Adrenal gland (tissue), 19 donors: ENCODE measurements around the gene TGFBR1. TPM values are rescaled to one million over a fixed set of nuclear protein-coding genes. Genes with fewer than 3 reads are reported as not detected.

ENCODE experiments used
- DNase-seq, 7 donors: peaks; one replicate each; pipeline ENCODE4 v3.0.0-alpha.2; 2019 to 2020
- H3K27ac ChIP-seq, 5 donors: fragments of 200-600 bp; sonication (generic) in 4 of 5; 1 replicate in 3 of 5; 2 replicates in 2 of 5; pipeline versions ENCODE4 v1.5.1 to v1.8.0; 2016 to 2020; ENCODE audit warnings: mild to moderate bottlenecking in 1 of 5
- H3K27me3 ChIP-seq: fragments of 200-600 bp; 2 replicates; pipeline ENCODE4 v1.8.0; 2021
- H3K36me3 ChIP-seq, 2 donors: fragments of 200-600 bp; replicated peaks in 1 of 2; 1 replicate in 1 of 2; 2 replicates in 1 of 2; pipeline versions ENCODE4 v1.5.1 to v1.8.0; 2018 to 2022
- H3K4me1 ChIP-seq, 2 donors: fragments of 200-600 bp; replicated peaks in 1 of 2; 1 replicate in 1 of 2; 2 replicates in 1 of 2; pipeline versions ENCODE4 v1.5.1 to v1.8.0; 2018 to 2021
- H3K4me3 ChIP-seq, 4 donors: fragments of 200-600 bp; sonication (generic) in 3 of 4; one replicate each; pipeline ENCODE4 v1.5.1; 2016 to 2018
- H3K9me3 ChIP-seq, 3 donors: fragments of 200-600 bp; sonication (generic) in 1 of 3; replicated peaks in 1 of 3; 1 replicate in 2 of 3; 2 replicates in 1 of 3; pipeline versions ENCODE4 v1.5.1 to v1.8.0; 2016 to 2021
- POLR2A ChIP-seq, 2 donors: fragments of 450-650 bp; IDR thresholded peaks; one replicate each; pipeline ENCODE4 v1.6.1; 2017; ENCODE audit warnings: antibody characterized with exemption in 2 of 2, mild to moderate bottlenecking in 2 of 2, moderate library complexity in 1 of 2
- WGBS, 4 donors: extraction: QIAGEN DNeasy Blood & Tissue Kit in 2 of 4; methylation state at CpG; one replicate each; pipeline versions ENCODE4 v1.1.5 to v1.1.7; 2013 to 2017; 5-methylcytosine and 5-hydroxymethylcytosine counted together
- intact Hi-C, 2 donors: fragments of 100-400 bp; cut with DNase I; formaldehyde crosslinking; loops; one replicate each; pipeline versions ENCODE4 v1.14.1 to v1.15.0; 2022 to 2023
- long read RNA-seq, 10 donors: library from polyadenylated mRNA in 3 of 10; unstranded in 2 of 10; stranded (forward) in 1 of 10; transcript quantifications; one replicate each; pipeline ENCODE4 v2.0.0 and lab custom pipeline, GENCODE V29; 2021 to 2026
- polyA plus RNA-seq, 3 donors: library from polyadenylated mRNA; stranded (reverse); fragments of 200-250 nt in 2 of 3; fragments of 350-450 nt in 1 of 3; fragmentation: Illumina TruSeq in 1 of 3; extraction: RNeasy Lipid Tissue Mini Kit (QIAGEN cat#74804) in 1 of 3; gene quantifications; one replicate each; pipeline ENCODE4 v1.2.3, GENCODE V29; 2013 to 2014
- total RNA-seq, 9 donors: library from RNA; depleted of rRNA in 4 of 9; stranded (reverse); fragments of >200 nt in 4 of 9; fragments of 120-200 nt in 1 of 9; fragmentation: NEBNext Ultra II Directional in 1 of 9; extraction: Animal tissue kit (Norgen Biotek cat#: 25700) in 1 of 9; gene quantifications; one replicate each; pipeline versions ENCODE4 v1.1.0 to v1.2.4, GENCODE V29; 2013 to 2023
- TF ChIP-seq, protein P1 (sequence below), 6 experiments: fragments of 450-650 bp in 4 of 6; fragments of 200-600 bp in 2 of 6; sonication (generic) in 1 of 6; IDR thresholded peaks; 1 replicate in 5 of 6; 2 replicates in 1 of 6; pipeline versions ENCODE4 v1.5.1 to v1.8.0; 2016 to 2021; ENCODE audit warnings: antibody characterized with exemption in 6 of 6, mild to moderate bottlenecking in 2 of 6, moderate library complexity in 1 of 6
- donor health status: healthy with polysubstance abuse.
- donor health status: Bipolar disorder and iron deficiency.
- donor health status: DM: yes; HTN: yes; CAD: no.
- donor health status: DM: no; HTN: no; CAD: no.
- donor health status: DM: no; HTN: no; CAD: no.
- donor health status: DM: yes; HTN: yes; CAD: no.

The TGFBR1 gene
- total RNA-seq (10 to 100 TPM in 8 of 9 donors, 1 to 10 TPM in 1; 7.7 to 38.5 (median 29.1) TPM), polyA plus RNA-seq (10 to 100 TPM in 1 of 3 donors, 1 to 10 TPM in 2; 5.5 to 14.2 (median 8.5) TPM)
- long read RNA-seq, donor 1, full-length matches to known transcripts = 5 of 5 reads
- long read RNA-seq, donor 1, partial matches to known transcripts = 0 of 5 reads
- long read RNA-seq, donor 1, other reads (novel, unspliced or antisense) = 0 of 5 reads
- long read RNA-seq, donor 2, full-length matches to known transcripts = 2 of 2 reads
- long read RNA-seq, donor 2, partial matches to known transcripts = 0 of 2 reads
- long read RNA-seq, donor 2, other reads (novel, unspliced or antisense) = 0 of 2 reads
- long read RNA-seq, donor 3, full-length matches to known transcripts = 1 of 1 reads
- long read RNA-seq, donor 3, partial matches to known transcripts = 0 of 1 reads
- long read RNA-seq, donor 3, other reads (novel, unspliced or antisense) = 0 of 1 reads
- long read RNA-seq, donor 4 = 0 reads
- long read RNA-seq, donor 5, full-length matches to known transcripts = 21 of 32 reads
- long read RNA-seq, donor 5, partial matches to known transcripts = 4 of 32 reads
- long read RNA-seq, donor 5, other reads (novel, unspliced or antisense) = 7 of 32 reads
- long read RNA-seq, donor 6, partial matches to known transcripts = 1 of 2 reads
- long read RNA-seq, donor 6, other reads (novel, unspliced or antisense) = 1 of 2 reads
- long read RNA-seq, donor 7 = 0 reads
- long read RNA-seq, donor 8, full-length matches to known transcripts = 5 of 5 reads
- long read RNA-seq, donor 8, partial matches to known transcripts = 0 of 5 reads
- long read RNA-seq, donor 8, other reads (novel, unspliced or antisense) = 0 of 5 reads
- long read RNA-seq, donor 9, full-length matches to known transcripts = 2 of 2 reads
- long read RNA-seq, donor 9, partial matches to known transcripts = 0 of 2 reads
- long read RNA-seq, donor 9, other reads (novel, unspliced or antisense) = 0 of 2 reads
- long read RNA-seq, donor 10 = 0 reads

GRCh38 chr9:99104459-99105151, at the start of gene TGFBR1:
TGFBR1 (plus strand) TSS chr9:99105113; CDS start chr9:99105206, 93 bp downstream.
- H3K9me3 ChIP-seq = no peaks in the 10 kb centered on the region
- TF ChIP-seq, protein P1, sequence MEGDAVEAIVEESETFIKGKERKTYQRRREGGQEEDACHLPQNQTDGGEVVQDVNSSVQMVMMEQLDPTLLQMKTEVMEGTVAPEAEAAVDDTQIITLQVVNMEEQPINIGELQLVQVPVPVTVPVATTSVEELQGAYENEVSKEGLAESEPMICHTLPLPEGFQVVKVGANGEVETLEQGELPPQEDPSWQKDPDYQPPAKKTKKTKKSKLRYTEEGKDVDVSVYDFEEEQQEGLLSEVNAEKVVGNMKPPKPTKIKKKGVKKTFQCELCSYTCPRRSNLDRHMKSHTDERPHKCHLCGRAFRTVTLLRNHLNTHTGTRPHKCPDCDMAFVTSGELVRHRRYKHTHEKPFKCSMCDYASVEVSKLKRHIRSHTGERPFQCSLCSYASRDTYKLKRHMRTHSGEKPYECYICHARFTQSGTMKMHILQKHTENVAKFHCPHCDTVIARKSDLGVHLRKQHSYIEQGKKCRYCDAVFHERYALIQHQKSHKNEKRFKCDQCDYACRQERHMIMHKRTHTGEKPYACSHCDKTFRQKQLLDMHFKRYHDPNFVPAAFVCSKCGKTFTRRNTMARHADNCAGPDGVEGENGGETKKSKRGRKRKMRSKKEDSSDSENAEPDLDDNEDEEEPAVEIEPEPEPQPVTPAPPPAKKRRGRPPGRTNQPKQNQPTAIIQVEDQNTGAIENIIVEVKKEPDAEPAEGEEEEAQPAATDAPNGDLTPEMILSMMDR (IDR thresholded peaks at IDR 0.05) = peak in 3 of 6 experiments; percentile 4 to 17 (median 12)
- TF ChIP-seq POLR2A (IDR thresholded peaks at IDR 0.05) = peak in 1 of 2 donors; percentile 78
- peaks cover 6 to 23% of the 10 kb centered on the region in 2 donors for H3K4me1 ChIP-seq
- H3K27me3 ChIP-seq = no peaks in the 10 kb centered on the region
- 0 to 1% (median 0%) methylated on average over 7 to 60 of the region's 60 CpGs for WGBS, 4 donors
- intact Hi-C loops = loop anchor here in 1 of 2 donors (10.0 kb wide), 1 partner anchor 90 kb away; no protein-coding TSS in a partner anchor
- H3K27ac ChIP-seq = peak within 1 kb of the TSS; percentile 26 to 99 (median 74)
- peak; percentile 90 to 95 (median 92) for DNase-seq
- no peaks in the 10 kb centered on the region for H3K36me3 ChIP-seq
- peak within 1 kb of the TSS; percentile 28 to 98 (median 65) for H3K4me3 ChIP-seq

GRCh38 chr9:99055384-99055783, 49.5 kb upstream of the TGFBR1 start:
- H3K4me3 ChIP-seq = no peak overlapping the region
- TF ChIP-seq, protein P1 (IDR thresholded peaks at IDR 0.05) = no peak
- no peak for TF ChIP-seq POLR2A (IDR thresholded peaks at IDR 0.05)
- H3K27ac ChIP-seq = no peak overlapping the region
- H3K36me3 ChIP-seq = peaks cover 0 to 6% of the 10 kb centered on the region in 2 donors
- intact Hi-C loops = no loop called here
- H3K27me3 ChIP-seq = no peaks in the 10 kb centered on the region
- H3K9me3 ChIP-seq = no peaks in the 10 kb centered on the region
- peak; percentile 48 to 84 (median 63) for DNase-seq
- WGBS, 4 donors = 67 to 89% (median 73%) methylated on average over 1 of the region's 1 CpG
- peaks cover 0 to 39% of the 10 kb centered on the region in 2 donors for H3K4me1 ChIP-seq

GRCh38 chr9:99056186-99056585, 48.7 kb upstream of the TGFBR1 start:
- 87 to 96% (median 89%) methylated on average over 6 of the region's 6 CpGs for WGBS, 4 donors
- no peak for DNase-seq
- Histone ChIP-seq H3K9me3 (no peaks in the 10 kb centered on the region), H3K27ac (no peak overlapping the region), H3K36me3 (peaks cover 0 to 6% of the 10 kb centered on the region in 2 donors), H3K4me3 (no peak overlapping the region), H3K27me3 (no peaks in the 10 kb centered on the region), H3K4me1 (peaks cover 0 to 38% of the 10 kb centered on the region in 2 donors)
- TF ChIP-seq POLR2A (IDR thresholded peaks at IDR 0.05) = no peak
- TF ChIP-seq, protein P1 (IDR thresholded peaks at IDR 0.05) = no peak
- intact Hi-C loops = no loop called here
